Parathyroid adenoma (tissue), 2 donors: ENCODE results near the gene COLEC11.
"Not testable (repeated sequence)": the region's sequence is repeated elsewhere in the genome, so short reads cannot be mapped to it uniquely, and the experiment has no call there.

Experiments
- H2AFZ ChIP-seq: fragments of 300-600 bp; sonication (generic); one replicate; pipeline ENCODE4 v1.7.0; 2017; ENCODE audit warnings: antibody characterized with exemption, mild to moderate bottlenecking
- H3K27ac ChIP-seq: fragments of 300-600 bp; sonication (generic); one replicate; pipeline ENCODE4 v1.7.0; 2017
- H3K27me3 ChIP-seq: fragments of 300-600 bp; sonication (generic); one replicate; pipeline ENCODE4 v1.7.0; 2017; ENCODE audit warnings: low read length; ENCODE audit not compliant: control insufficient read depth, insufficient read depth
- H3K36me3 ChIP-seq: fragments of 300-600 bp; sonication (generic); one replicate; pipeline ENCODE4 v1.7.0; 2017; ENCODE audit warnings: low read length; ENCODE audit not compliant: control insufficient read depth, insufficient read depth
- H3K4me1 ChIP-seq: fragments of 300-600 bp; sonication (generic); one replicate; pipeline ENCODE4 v1.7.0; 2017; ENCODE audit warnings: control low read depth
- H3K4me2 ChIP-seq: fragments of 300-600 bp; sonication (generic); one replicate; pipeline ENCODE4 v1.7.0; 2017; ENCODE audit warnings: low read length
- H3K4me3 ChIP-seq: fragments of 300-600 bp; sonication (generic); one replicate; pipeline ENCODE4 v1.7.0; 2017; ENCODE audit warnings: low read depth, low read length
- H3K79me2 ChIP-seq: fragments of 300-600 bp; sonication (generic); one replicate; pipeline ENCODE4 v1.7.0; 2017; ENCODE audit warnings: control low read depth
- H3K9ac ChIP-seq: fragments of 300-600 bp; sonication (generic); one replicate; pipeline ENCODE4 v1.7.0; 2017; ENCODE audit warnings: mild to moderate bottlenecking
- H3K9me3 ChIP-seq: fragments of 300-600 bp; sonication (generic); one replicate; pipeline ENCODE4 v1.7.0; 2017; ENCODE audit warnings: low read length; ENCODE audit not compliant: control insufficient read depth
- CTCF ChIP-seq: fragments of 300-600 bp; sonication (generic); IDR thresholded peaks from one replicate; pipeline ENCODE4 v1.7.0; 2017; ENCODE audit warnings: antibody characterized with exemption, mild to moderate bottlenecking
- donor health status: primary hyperparathyroidism.

The COLEC11 gene

DNA sequence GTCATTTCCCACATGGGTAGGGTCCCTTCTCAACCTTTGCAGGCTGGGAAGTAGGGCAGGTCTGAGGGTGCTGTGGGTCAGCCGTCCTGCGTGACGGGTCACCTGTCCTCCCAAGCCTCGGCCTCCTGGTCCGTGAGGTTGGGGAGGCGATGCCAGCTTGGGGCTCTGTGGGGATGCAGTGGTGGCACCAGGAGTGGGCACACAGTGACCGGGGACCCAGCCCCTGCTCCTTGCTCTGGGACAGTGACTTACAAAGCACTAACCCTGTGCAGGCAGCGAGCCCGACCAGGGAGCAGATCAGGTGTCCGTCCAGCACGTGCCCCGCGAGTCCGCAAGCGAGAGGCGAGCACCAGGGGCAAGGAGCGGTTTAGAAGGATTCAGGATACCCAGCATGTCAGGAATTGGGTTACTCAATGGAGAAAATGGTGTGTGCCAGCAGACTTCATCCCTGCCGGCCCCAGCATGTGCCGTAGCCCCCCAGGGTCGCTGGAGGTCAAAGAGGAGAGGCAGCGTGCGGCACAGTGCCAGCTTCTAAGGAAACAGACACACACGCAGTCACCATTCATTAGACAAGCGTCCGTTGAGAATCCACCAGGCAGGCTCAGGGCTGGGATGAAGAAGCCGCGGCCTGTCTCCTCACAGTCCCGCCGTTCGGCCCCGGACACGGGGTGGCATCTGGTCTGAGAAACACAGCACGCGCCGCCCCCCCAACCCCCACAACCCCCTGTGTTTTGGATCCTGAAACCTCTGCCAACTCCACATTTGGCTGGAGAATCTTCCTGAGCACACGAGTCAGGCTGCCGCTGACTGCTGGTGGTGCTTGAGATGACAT is 11.7 kb downstream of the COLEC11 start:
- Histone ChIP-seq H3K4me2 (no peak overlapping the region), H3K4me1 (no peaks in the 10 kb centered on the region), H3K9ac (no peak overlapping the region), H3K36me3 (no peaks in the 10 kb centered on the region), H3K79me2 (no peaks in the 10 kb centered on the region), H3K9me3 (no peaks in the 10 kb centered on the region), H3K4me3 (no peak overlapping the region), H3K27me3 (no peaks in the 10 kb centered on the region), H3K27ac (no peak overlapping the region), H2AFZ (no peak overlapping the region)
- no peak for TF ChIP-seq CTCF

- no peaks in the 10 kb centered on the region for H3K27me3 ChIP-seq
- H3K27ac ChIP-seq, result no peak overlapping the region
- no peaks in the 10 kb centered on the region for H3K9me3 ChIP-seq
- no peak overlapping the region for H3K4me2 ChIP-seq
- TF ChIP-seq CTCF, result no peak
- no peaks in the 10 kb centered on the region for H3K4me1 ChIP-seq
- H2AFZ ChIP-seq, result no peak overlapping the region
- no peak overlapping the region for H3K9ac ChIP-seq
- H3K36me3 ChIP-seq, result no peaks in the 10 kb centered on the region
- H3K79me2 ChIP-seq, result no peaks in the 10 kb centered on the region
- H3K4me3 ChIP-seq, result no peak overlapping the region
Measured at GRCh38 chr2:3608373-3609278, 13.7 kb downstream of the COLEC11 start.

- H3K4me2 ChIP-seq, H3K27ac ChIP-seq, H2AFZ ChIP-seq, H3K9ac ChIP-seq, H3K36me3 ChIP-seq, H3K79me2 ChIP-seq, H3K27me3 ChIP-seq, H3K4me3 ChIP-seq, H3K9me3 ChIP-seq, H3K4me1 ChIP-seq: not testable (repeated sequence)
Measured at GRCh38 chr2:3609279-3609673, 14.4 kb downstream of the COLEC11 start.

GRCh38 chr2:3610415-3610814 is 15.5 kb downstream of the COLEC11 start:
- H3K27ac ChIP-seq, result no peak overlapping the region
- H3K79me2 ChIP-seq, result no peaks in the 10 kb centered on the region
- H3K4me1 ChIP-seq, result no peaks in the 10 kb centered on the region
- no peaks in the 10 kb centered on the region for H3K36me3 ChIP-seq
- no peak overlapping the region for H3K4me3 ChIP-seq
- no peak overlapping the region for H3K9ac ChIP-seq
- no peak overlapping the region for H2AFZ ChIP-seq
- H3K27me3 ChIP-seq, result no peaks in the 10 kb centered on the region
- no peak for TF ChIP-seq CTCF
- no peak overlapping the region for H3K4me2 ChIP-seq
- H3K9me3 ChIP-seq, result no peaks in the 10 kb centered on the region

DNA sequence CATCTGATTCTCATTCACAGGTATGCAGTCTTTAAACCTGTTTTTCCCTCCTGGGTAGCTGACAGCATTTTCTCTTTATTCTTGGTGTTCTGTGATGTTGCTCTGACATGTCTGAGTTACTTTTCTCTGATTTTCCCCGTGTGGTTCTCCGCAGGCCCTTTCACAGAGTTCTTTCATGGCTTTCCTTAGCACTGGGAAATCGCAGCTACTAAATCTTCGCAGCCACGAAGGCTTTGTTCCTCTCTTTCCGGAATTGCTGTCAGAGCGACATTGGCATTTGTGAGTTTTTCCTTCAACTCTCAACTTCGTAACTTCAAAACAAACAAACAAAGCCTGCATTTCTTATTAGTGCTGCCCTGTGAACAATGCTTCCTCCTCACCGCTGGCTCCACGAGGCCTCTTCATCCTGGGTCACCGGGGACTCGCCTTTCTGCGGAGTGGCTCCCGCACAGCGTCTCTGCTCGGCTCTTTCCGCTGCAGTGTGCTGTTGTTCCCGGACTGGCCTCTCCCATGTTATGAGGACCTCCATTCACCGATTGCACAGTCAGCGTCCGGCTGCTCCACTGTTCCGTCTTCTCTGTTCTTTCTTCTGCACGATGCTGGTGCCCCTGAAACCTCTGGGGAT is 16.1 kb downstream of the COLEC11 start:
- Histone ChIP-seq H3K9ac (no peak overlapping the region), H2AFZ (no peak overlapping the region), H3K36me3 (no peaks in the 10 kb centered on the region), H3K4me2 (no peak overlapping the region), H3K9me3 (no peaks in the 10 kb centered on the region), H3K4me1 (no peaks in the 10 kb centered on the region), H3K4me3 (no peak overlapping the region), H3K27me3 (no peaks in the 10 kb centered on the region), H3K27ac (no peak overlapping the region), H3K79me2 (no peaks in the 10 kb centered on the region)
- TF ChIP-seq CTCF, result no peak
